ENCODE results near the gene SCAMP5. TPM values are rescaled to one million over a fixed set of nuclear protein-coding genes. Genes with fewer than 3 reads are reported as not detected.

Gene SCAMP5
- total and polyA plus RNA-seq, 5 experiments from 2014 or later: 0.09 to 0.36 (median 0.21) TPM; not detected in 1

GRCh38 chr15:75052972-75053747, 57.8 kb downstream of the SCAMP5 start:
- no peak for ATAC-seq
- H3K27me3 Mint-ChIP-seq: no peaks in the 10 kb centered on the region

DNA sequence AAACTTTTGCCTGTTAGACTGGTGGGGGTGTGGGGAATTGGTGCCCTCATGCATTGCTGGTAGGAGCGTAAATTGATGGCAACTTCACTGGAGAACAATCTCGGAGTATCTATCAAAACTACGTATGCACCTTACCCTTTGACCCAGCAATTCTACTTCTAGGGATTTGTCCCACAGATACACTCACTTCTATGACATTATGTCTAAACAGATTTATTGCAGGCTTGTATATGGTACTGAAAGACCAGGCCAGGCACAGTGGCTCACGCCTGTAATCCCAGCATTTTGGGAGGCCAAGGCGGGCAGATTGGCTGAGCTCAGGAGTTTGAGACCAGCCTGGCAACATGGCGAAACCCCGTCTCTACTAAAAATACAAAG, 58.4 kb downstream of the SCAMP5 start:
- Mint-ChIP-seq H3K36me3 (peaks cover 0 to 7% (median 0%) of the 10 kb centered on the region in 3 donors), H3K4me3 (no peak overlapping the region), H3K27ac (no peak overlapping the region), H3K4me1 (peaks cover 0 to 6% (median 0%) of the 10 kb centered on the region in 4 donors), H3K9me3 (no peaks in the 10 kb centered on the region), H3K27me3 (no peaks in the 10 kb centered on the region)
- ATAC-seq (no peak), DNase-seq (no peak)
- POLR2A ChIA-PET: no interaction called here

More at GRCh38 chr15:75052972-75053747, 57.8 kb downstream of the SCAMP5 start:
- Mint-ChIP-seq H3K9me3 (no peaks in the 10 kb centered on the region), H3K36me3 (peaks cover 0 to 10% (median 0%) of the 10 kb centered on the region in 3 donors), H3K4me3 (no peak overlapping the region), H3K4me1 (peaks cover 0 to 6% (median 1%) of the 10 kb centered on the region in 4 donors), H3K27ac (no peak overlapping the region)
- no peak for DNase-seq
- POLR2A ChIA-PET: no interaction called here

GRCh38 chr15:75054172-75054897, 59.0 kb downstream of the SCAMP5 start:
- ATAC-seq (no peak), DNase-seq (no peak)
- no peaks in the 10 kb centered on the region for H3K27me3 Mint-ChIP-seq
- no peak overlapping the region for H3K4me3 Mint-ChIP-seq
- H3K36me3 Mint-ChIP-seq: peaks cover 0 to 2% (median 0%) of the 10 kb centered on the region in 3 donors
- POLR2A ChIA-PET: no interaction called here
- no peaks in the 10 kb centered on the region for H3K9me3 Mint-ChIP-seq
- H3K27ac Mint-ChIP-seq: no peak overlapping the region
- peaks cover 0 to 6% (median 0%) of the 10 kb centered on the region in 4 donors for H3K4me1 Mint-ChIP-seq

GRCh38 chr15:75056036-75056435, 60.7 kb downstream of the SCAMP5 start:
- Mint-ChIP-seq H3K4me3 (no peak overlapping the region), H3K27me3 (no peaks in the 10 kb centered on the region), H3K4me1 (peaks cover 0 to 7% (median 0%) of the 10 kb centered on the region in 4 donors), H3K9me3 (no peaks in the 10 kb centered on the region), H3K27ac (peak overlapping the region in 1 of 10 donors; percentile 21), H3K36me3 (peaks cover 0 to 2% (median 0%) of the 10 kb centered on the region in 3 donors)
- POLR2A ChIA-PET: no interaction called here
- DNase-seq: no peak
- ATAC-seq: no peak

DNA sequence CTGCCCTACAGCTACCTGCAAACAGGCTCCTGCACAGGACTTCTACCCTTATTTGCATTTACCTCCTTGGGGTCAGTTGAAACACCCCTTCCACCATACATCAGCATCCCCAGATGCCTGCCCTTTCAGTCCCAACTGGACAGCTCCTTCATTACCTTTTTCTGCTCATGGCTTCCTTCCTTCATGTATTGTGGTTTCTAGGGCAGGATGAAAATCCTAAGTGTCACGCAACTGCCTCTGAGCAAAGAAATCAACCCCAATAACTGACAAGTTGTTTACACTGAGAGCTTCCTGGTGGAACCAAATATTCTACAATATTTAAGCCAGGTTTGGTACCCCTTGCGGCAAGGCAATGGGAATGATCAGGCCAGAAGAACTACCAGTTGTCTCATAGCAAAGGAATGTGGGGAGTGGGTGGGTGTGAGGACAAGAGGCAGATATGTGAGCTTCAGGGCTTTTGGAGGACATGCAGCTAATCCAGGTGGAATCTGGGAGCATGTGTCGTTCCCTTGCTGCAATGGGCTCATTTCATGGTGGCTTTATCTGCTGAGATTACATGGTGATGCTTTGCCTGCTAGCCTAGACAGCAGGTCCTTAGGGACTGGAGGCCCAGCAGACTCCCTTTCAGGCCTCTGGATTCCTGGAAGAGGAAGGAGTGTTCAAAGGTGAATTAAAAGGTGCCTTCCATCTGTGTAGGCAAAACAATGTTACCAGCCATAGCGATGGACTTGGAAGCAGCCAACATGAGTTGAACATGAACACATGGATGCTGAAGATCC, 63.0 kb downstream of the SCAMP5 start:
- Mint-ChIP-seq H3K4me1 (peaks cover 0 to 14% (median 0%) of the 10 kb centered on the region in 4 donors), H3K27me3 (no peaks in the 10 kb centered on the region), H3K27ac (no peak overlapping the region), H3K9me3 (no peaks in the 10 kb centered on the region), H3K36me3 (no peaks in the 10 kb centered on the region), H3K4me3 (no peak overlapping the region)
- POLR2A ChIA-PET: no interaction called here
- ATAC-seq: no peak
- no peak for DNase-seq

DNA sequence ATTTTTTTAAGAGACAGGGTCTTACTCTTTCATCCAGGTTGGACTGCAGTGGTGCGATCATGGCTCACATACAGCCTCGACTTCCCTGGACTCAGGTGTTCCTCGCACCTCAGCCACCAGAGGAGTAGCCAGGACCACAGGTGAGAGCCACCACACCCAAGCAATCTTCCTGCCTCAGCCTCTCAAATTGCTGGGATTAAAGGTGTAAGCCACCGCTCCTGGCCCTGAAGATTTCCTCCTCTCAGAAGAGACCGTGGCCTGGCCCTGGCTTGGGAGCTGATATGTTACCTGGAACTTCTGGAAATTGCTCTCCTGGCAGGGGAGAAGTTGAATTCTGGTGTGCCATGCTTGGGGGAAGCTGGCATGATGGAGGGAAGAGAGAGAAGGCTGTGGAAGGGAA, 64.2 kb downstream of the SCAMP5 start:
- Mint-ChIP-seq H3K27ac (peak overlapping the region in 1 of 10 donors; percentile 21), H3K27me3 (no peaks in the 10 kb centered on the region), H3K4me3 (no peak overlapping the region), H3K36me3 (no peaks in the 10 kb centered on the region), H3K4me1 (peaks cover 0 to 15% (median 0%) of the 10 kb centered on the region in 4 donors), H3K9me3 (no peaks in the 10 kb centered on the region)
- no peak for ATAC-seq
- POLR2A ChIA-PET: no interaction called here
- no peak for DNase-seq

DNA sequence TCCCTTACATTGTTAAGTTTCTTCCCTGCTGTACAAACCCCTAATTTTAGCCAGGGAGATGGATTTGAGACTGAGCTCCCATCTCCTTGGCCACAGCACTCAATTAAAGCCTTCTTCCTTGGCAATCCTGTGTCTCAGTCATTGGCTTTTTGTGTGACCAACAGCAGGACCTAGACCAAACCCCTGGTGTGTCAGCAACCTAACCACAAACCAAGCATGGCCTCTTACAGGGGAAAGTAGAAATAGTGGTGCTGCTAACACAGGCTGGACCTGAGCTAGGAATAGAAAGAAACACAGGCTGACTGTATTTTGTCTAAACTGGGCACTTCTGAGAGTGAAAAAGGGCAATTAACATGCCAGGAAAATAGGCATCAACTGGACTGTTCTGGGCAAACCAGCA, 65.9 kb downstream of the SCAMP5 start:
- Mint-ChIP-seq H3K27ac (no peak overlapping the region), H3K4me3 (no peak overlapping the region), H3K4me1 (peaks cover 7 to 28% (median 12%) of the 10 kb centered on the region in 4 donors), H3K36me3 (peaks cover 0 to 1% (median 0%) of the 10 kb centered on the region in 3 donors), H3K9me3 (peaks cover 0 to 8% (median 0%) of the 10 kb centered on the region in 9 donors), H3K27me3 (no peaks in the 10 kb centered on the region)
- POLR2A ChIA-PET: interaction anchor here (0.6 kb wide), 1 partner anchor 52 kb away, joined by 3 read pairs; no protein-coding TSS in a partner anchor
- DNase-seq: no peak
- no peak for ATAC-seq

DNA sequence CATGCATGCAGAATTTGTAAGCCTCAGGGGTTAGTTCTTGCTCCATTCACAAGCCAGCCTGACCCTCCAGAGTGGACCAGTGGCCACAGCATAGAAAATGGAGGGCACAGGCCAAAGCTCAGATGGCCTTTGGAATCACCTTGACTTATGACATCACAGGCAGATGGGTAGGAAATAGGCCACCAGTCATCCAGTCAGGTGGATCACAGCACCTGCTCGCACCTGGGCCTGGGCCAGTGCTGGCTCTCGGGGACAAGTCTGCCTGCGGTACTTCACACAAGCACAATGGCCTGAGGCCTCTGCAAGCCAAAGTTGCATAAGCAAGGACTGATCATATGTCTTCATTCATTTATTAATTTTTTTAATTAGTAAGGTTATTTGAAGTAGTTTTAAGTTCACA, 67.3 kb downstream of the SCAMP5 start:
- Mint-ChIP-seq H3K27me3 (no peaks in the 10 kb centered on the region), H3K36me3 (peaks cover 0 to 4% (median 2%) of the 10 kb centered on the region in 3 donors), H3K4me1 (peaks cover 15 to 42% (median 26%) of the 10 kb centered on the region in 4 donors), H3K4me3 (no peak overlapping the region), H3K27ac (no peak overlapping the region), H3K9me3 (peaks cover 0 to 18% (median 0%) of the 10 kb centered on the region in 9 donors)
- DNase-seq (no peak), ATAC-seq (no peak)
- POLR2A ChIA-PET: no interaction called here

DNA sequence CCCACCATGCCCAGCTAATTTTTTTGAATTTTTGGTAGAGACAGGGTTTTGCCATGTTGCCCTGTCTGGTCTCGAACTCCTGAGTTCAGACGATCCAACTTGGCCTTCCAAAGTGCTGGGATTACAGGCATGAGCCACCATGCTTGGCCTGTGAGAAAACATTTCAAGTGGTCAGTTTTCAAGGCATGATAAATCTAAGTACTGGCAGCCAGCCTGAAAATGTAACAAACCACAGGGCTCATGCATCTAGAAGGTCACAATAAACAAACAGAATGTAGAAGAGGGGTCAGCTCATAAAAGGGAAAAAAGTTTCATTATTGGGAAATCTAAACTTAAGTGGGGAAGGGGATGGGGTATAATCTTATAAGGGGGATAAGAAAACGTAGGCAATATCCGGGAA, 68.0 kb downstream of the SCAMP5 start:
- ATAC-seq (no peak), DNase-seq (no peak)
- Mint-ChIP-seq H3K36me3 (peaks cover 0 to 4% (median 2%) of the 10 kb centered on the region in 3 donors), H3K4me1 (peaks cover 15 to 46% (median 26%) of the 10 kb centered on the region in 4 donors), H3K27ac (no peak overlapping the region), H3K27me3 (peaks cover 0 to 4% (median 1%) of the 10 kb centered on the region in 5 donors), H3K9me3 (peaks cover 0 to 18% (median 0%) of the 10 kb centered on the region in 9 donors), H3K4me3 (no peak overlapping the region)
- POLR2A ChIA-PET: interaction anchor here (0.6 kb wide), 1 partner anchor 11 kb away, joined by 4 read pairs; no protein-coding TSS in a partner anchor

DNA sequence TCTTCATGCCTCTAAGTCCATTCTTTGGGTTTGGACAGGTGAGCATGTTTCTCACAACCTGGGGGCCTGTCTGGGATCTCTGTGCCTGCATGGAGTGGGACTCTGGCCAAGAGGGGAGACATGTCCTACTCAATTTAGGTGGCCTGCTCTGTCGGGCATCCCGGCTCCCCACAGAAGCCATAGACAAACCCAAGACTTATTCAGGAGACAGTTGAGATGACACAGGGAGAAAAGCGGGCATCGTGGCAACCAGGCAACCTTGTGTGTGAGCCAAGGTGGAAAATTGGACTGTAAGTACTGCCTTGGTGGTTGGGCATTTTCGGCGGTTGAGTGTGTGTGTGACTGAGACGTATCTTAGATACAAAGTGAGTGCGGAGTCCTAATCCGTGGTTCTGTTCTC, 68.5 kb downstream of the SCAMP5 start:
- no peak for ATAC-seq
- Mint-ChIP-seq H3K4me3 (no peak overlapping the region), H3K4me1 (peaks cover 15 to 49% (median 26%) of the 10 kb centered on the region in 4 donors), H3K36me3 (peaks cover 0 to 4% (median 2%) of the 10 kb centered on the region in 3 donors), H3K27ac (peak overlapping the region in 1 of 10 donors; percentile 4), H3K9me3 (peaks cover 0 to 18% (median 0%) of the 10 kb centered on the region in 9 donors), H3K27me3 (peaks cover 0 to 9% (median 4%) of the 10 kb centered on the region in 5 donors)
- no peak for DNase-seq
- POLR2A ChIA-PET: no interaction called here

DNA sequence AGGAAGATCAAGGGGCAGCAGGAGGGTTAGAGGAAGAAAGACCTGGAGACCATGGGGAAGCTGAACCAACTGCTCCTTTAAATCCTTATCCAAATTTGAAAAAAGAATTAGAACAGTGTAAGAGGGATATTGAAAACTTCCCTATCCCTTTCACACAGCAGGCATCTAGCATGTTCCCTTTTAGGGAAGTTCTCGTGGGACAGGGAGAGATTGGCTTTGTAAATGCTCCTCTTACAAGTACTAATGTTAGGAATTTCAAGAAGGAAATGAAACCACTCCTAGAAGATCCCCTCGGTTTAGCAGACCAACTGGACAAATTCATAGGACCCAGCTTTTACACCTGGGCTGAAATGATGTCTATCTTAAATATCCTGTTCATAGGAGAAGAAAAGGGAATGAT, 69.5 kb downstream of the SCAMP5 start:
- Mint-ChIP-seq H3K4me1 (peaks cover 15 to 59% (median 26%) of the 10 kb centered on the region in 4 donors), H3K27me3 (peaks cover 0 to 17% (median 9%) of the 10 kb centered on the region in 5 donors), H3K4me3 (no peak overlapping the region), H3K27ac (no peak overlapping the region), H3K36me3 (peaks cover 0 to 4% (median 2%) of the 10 kb centered on the region in 3 donors), H3K9me3 (peaks cover 0 to 18% (median 0%) of the 10 kb centered on the region in 9 donors)
- no peak for DNase-seq
- POLR2A ChIA-PET: no interaction called here
- ATAC-seq: no peak

GRCh38 chr15:75065467-75065850, 70.1 kb downstream of the SCAMP5 start:
- H3K4me3 Mint-ChIP-seq: peak overlapping the region in 3 of 10 donors; percentile 2 to 36 (median 16)
- peaks cover 0 to 24% (median 11%) of the 10 kb centered on the region in 5 donors for H3K27me3 Mint-ChIP-seq
- DNase-seq (no peak), ATAC-seq (peak in 1 of 2 donors; percentile 39)
- POLR2A ChIA-PET: no interaction called here
- peak overlapping the region in 4 of 10 donors; percentile 10 to 69 (median 52) for H3K27ac Mint-ChIP-seq
- peaks cover 0 to 18% (median 0%) of the 10 kb centered on the region in 9 donors for H3K9me3 Mint-ChIP-seq
- peaks cover 0 to 4% (median 2%) of the 10 kb centered on the region in 3 donors for H3K36me3 Mint-ChIP-seq
- peaks cover 15 to 65% (median 26%) of the 10 kb centered on the region in 4 donors for H3K4me1 Mint-ChIP-seq

Measured in naive thymus-derived CD8-positive, alpha-beta T cell (primary cell).